Pancreas (tissue), 10 donors: ENCODE data around the gene TRIM9. TPM values are rescaled to one million over a fixed set of nuclear protein-coding genes. Genes with fewer than 3 reads are reported as not detected.
"Not testable (repeated sequence)": the region's sequence is repeated elsewhere in the genome, so short reads cannot be mapped to it uniquely, and the experiment has no call there.

Source experiments
- ATAC-seq, 4 donors: fragments of 200-7000 bp; cut with Tn5 transposase; one replicate each; pipeline versions ENCODE4 v1.8.0 to v1.9.1; 2020; ENCODE audit warnings: mild to moderate bottlenecking in 4 of 4, moderate library complexity in 4 of 4
- DNase-seq, 6 donors: peaks; one replicate each; pipeline ENCODE4 v3.0.0-alpha.2; 2020
- FAIRE-seq: peaks from 2 replicates; lab custom pipeline; 2012; peaks lifted over from hg19 to GRCh38; lab: Jason Lieb, UNC
- H3K27ac ChIP-seq, 4 donors: fragments of 200-600 bp; sonication (generic); 1 replicate in 3 of 4; 2 replicates in 1 of 4; pipeline versions ENCODE4 v1.5.0 to v1.8.0; 2020
- H3K27me3 ChIP-seq, 4 donors: fragments of 200-600 bp; one replicate each; pipeline ENCODE4 v1.8.0; 2021
- H3K36me3 ChIP-seq, 3 donors: fragments of 200-600 bp; sonication (generic) in 1 of 3; one replicate each; pipeline versions ENCODE4 v1.5.0 to v1.8.0; 2020 to 2021
- H3K4me1 ChIP-seq, 3 donors: fragments of 200-600 bp; one replicate each; pipeline ENCODE4 v1.8.0; 2021
- H3K4me3 ChIP-seq, 4 donors: fragments of 200-600 bp; sonication (generic) in 2 of 4; one replicate each; pipeline versions ENCODE4 v1.5.0 to v1.8.0; 2020 to 2021
- H3K9me3 ChIP-seq, 4 donors: fragments of 200-600 bp; one replicate each; pipeline ENCODE4 v1.8.0; 2021
- WGBS, 2 donors: extraction: QIAGEN DNeasy Blood & Tissue Kit; methylation state at CpG; one replicate each; pipeline ENCODE4 v1.1.7; 2013; 5-methylcytosine and 5-hydroxymethylcytosine counted together
- intact Hi-C, 3 donors: fragments of 100-400 bp; cut with DNase I; formaldehyde crosslinking; loops; one replicate each; pipeline versions ENCODE4 v1.11.1 to v1.14.2; 2022
- polyA plus RNA-seq, 2 donors: library from polyadenylated mRNA; stranded (reverse); fragments of 200-250 nt; gene quantifications; one replicate each; pipeline ENCODE4 v1.2.3, GENCODE V29; 2013
- total RNA-seq, 6 donors: library from RNA; stranded (reverse); fragmentation: NEBNext Ultra II Directional in 4 of 6; extraction: Animal tissue kit (Norgen Biotek cat#: 25700) in 4 of 6; gene quantifications; one replicate each; pipeline versions ENCODE4 v1.2.1 to v1.2.4, GENCODE V29; 2021 to 2023
- TF ChIP-seq, protein P1 (sequence below), 4 donors: fragments of 200-600 bp; sonication (generic) in 3 of 4; IDR thresholded peaks; one replicate each; pipeline versions ENCODE4 v1.5.0 to v1.8.0; 2021; ENCODE audit warnings: antibody characterized with exemption in 4 of 4
- donor health status: healthy with polysubstance abuse.
- donor health status: DM: no; HTN: no; CAD: no; lungs with moderate emphysema.
- donor health status: DM: no; HTN: no; CAD: no.
- donor health status: control.
- donor health status: control.
- donor health status: Bipolar disorder and iron deficiency.
- donor health status: DM: yes; HTN: yes; CAD: no.
- donor health status: DM: no; HTN: no; CAD: no.
- donor health status: DM: no; HTN: no; CAD: no.
- donor health status: DM: yes; HTN: yes; CAD: no.

TRIM9 gene
- total and polyA plus RNA-seq, 8 donors, result 0.25 to 3.4 (median 0.79) TPM

DNA sequence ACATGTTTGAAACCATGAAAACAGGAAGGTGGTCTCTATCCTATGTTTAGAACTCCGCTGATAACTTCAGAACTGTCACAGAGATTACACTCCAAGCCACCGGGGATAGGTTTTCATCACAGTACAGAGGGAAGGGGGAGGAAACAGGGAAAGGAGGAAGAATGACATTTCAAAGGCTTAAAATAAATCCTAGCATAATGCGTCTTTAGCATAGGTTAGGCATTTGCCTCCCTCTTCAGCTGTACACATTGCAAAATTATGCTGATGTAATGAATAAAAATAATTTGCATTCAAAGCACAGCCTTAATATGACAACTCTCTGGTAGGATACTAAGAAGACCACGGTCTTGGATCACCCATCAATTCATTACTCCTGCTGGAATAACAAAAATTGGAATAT is 96.3 kb downstream of the TRIM9 start:
- DNase-seq, result no peak
- no peak for ATAC-seq
- Histone ChIP-seq H3K4me1 (no peaks in the 10 kb centered on the region), H3K4me3 (no peak overlapping the region), H3K36me3 (no peaks in the 10 kb centered on the region), H3K27me3 (no peaks in the 10 kb centered on the region), H3K27ac (no peak overlapping the region), H3K9me3 (no peaks in the 10 kb centered on the region)
- 77 to 78% methylated on average over 4 of the region's 4 CpGs for WGBS, 2 donors
- intact Hi-C loops, result no loop called here
- TF ChIP-seq, protein P1, sequence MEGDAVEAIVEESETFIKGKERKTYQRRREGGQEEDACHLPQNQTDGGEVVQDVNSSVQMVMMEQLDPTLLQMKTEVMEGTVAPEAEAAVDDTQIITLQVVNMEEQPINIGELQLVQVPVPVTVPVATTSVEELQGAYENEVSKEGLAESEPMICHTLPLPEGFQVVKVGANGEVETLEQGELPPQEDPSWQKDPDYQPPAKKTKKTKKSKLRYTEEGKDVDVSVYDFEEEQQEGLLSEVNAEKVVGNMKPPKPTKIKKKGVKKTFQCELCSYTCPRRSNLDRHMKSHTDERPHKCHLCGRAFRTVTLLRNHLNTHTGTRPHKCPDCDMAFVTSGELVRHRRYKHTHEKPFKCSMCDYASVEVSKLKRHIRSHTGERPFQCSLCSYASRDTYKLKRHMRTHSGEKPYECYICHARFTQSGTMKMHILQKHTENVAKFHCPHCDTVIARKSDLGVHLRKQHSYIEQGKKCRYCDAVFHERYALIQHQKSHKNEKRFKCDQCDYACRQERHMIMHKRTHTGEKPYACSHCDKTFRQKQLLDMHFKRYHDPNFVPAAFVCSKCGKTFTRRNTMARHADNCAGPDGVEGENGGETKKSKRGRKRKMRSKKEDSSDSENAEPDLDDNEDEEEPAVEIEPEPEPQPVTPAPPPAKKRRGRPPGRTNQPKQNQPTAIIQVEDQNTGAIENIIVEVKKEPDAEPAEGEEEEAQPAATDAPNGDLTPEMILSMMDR (IDR thresholded peaks at IDR 0.05), result no peak
- no peak for FAIRE-seq

DNA sequence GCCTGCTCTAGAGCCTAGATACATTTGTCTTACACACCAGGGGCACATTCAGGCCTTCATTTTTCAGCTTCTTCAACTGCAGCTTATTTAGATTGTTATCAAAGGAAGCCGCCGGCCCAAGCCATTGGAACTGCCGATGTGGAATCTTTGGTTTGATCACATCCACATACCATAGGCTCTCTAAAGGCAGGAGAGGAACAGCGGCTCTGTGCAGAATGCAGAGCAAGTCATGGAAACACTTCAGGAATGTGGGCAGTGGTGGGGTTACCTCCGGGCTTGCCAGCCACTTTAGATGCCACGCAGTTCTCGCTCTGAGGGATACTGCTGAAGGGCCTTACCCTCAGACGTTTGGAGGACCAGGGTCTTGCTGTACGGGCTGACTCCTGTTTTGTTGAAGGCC is 97.2 kb downstream of the TRIM9 start:
- H3K4me3 ChIP-seq, result no peak overlapping the region
- WGBS, 2 donors, result 78 to 81% methylated on average over 9 of the region's 9 CpGs
- H3K36me3 ChIP-seq, result no peaks in the 10 kb centered on the region
- ATAC-seq (no peak), DNase-seq (no peak), FAIRE-seq (no peak)
- no peaks in the 10 kb centered on the region for H3K27me3 ChIP-seq
- intact Hi-C loops, result no loop called here
- TF ChIP-seq, protein P1 (IDR thresholded peaks at IDR 0.05), result no peak
- no peaks in the 10 kb centered on the region for H3K9me3 ChIP-seq
- no peaks in the 10 kb centered on the region for H3K4me1 ChIP-seq
- H3K27ac ChIP-seq, result no peak overlapping the region

DNA sequence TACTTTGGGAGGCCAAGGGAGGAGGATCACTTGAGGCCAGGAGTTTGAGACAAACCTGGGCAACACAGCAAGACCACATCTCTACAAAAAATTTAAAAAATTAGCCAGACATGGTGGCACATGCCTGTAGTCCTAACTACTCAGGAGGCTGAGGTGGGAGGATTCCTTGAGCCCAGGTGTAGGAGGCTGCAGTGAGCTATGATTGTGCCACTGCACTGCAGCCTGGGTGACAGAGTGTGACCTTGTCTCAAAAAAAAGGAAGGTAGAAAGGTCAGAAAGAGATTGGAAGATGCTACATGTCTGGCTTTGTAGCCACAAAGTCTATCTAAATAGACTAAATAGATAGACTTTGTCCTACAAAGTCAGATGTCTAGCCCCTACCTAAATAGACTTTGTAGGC is 100.7 kb downstream of the TRIM9 start:
- H3K4me1 ChIP-seq, H3K27ac ChIP-seq, H3K36me3 ChIP-seq, H3K27me3 ChIP-seq, ATAC-seq, DNase-seq, FAIRE-seq, intact Hi-C loops, H3K4me3 ChIP-seq, H3K9me3 ChIP-seq: not testable (repeated sequence)

DNA sequence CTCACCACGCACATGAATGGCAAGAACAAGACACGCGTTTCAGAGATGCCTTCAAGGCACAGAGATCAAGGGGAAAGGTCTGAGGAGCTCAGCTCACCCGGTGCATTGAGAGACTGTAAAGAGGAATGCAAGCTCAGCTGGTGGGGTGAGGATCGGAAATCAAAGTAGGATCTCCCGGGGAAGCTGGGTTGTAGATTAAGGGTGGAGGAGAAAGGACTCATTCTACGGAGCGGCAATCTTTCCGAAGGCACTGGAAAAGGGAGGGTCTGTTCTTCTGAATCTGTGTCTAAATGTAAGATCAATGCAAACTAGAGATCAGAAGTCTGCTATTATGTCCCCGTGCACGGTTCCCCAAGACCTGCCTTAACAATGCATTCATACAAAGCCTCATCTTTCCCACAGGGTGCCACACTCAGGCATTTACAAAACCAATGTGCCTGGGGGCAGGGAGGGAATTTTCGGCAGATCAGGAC is 109.0 kb downstream of the TRIM9 start:
- FAIRE-seq (no peak), DNase-seq (no peak), ATAC-seq (no peak)
- WGBS, 2 donors, result 50 to 56% methylated on average over 12 of the region's 12 CpGs
- Histone ChIP-seq H3K9me3 (no peaks in the 10 kb centered on the region), H3K4me1 (no peaks in the 10 kb centered on the region), H3K27ac (no peak overlapping the region), H3K27me3 (no peaks in the 10 kb centered on the region), H3K4me3 (no peak overlapping the region), H3K36me3 (no peaks in the 10 kb centered on the region)
- TF ChIP-seq, protein P1 (IDR thresholded peaks at IDR 0.05), result no peak
- intact Hi-C loops, result no loop called here

DNA sequence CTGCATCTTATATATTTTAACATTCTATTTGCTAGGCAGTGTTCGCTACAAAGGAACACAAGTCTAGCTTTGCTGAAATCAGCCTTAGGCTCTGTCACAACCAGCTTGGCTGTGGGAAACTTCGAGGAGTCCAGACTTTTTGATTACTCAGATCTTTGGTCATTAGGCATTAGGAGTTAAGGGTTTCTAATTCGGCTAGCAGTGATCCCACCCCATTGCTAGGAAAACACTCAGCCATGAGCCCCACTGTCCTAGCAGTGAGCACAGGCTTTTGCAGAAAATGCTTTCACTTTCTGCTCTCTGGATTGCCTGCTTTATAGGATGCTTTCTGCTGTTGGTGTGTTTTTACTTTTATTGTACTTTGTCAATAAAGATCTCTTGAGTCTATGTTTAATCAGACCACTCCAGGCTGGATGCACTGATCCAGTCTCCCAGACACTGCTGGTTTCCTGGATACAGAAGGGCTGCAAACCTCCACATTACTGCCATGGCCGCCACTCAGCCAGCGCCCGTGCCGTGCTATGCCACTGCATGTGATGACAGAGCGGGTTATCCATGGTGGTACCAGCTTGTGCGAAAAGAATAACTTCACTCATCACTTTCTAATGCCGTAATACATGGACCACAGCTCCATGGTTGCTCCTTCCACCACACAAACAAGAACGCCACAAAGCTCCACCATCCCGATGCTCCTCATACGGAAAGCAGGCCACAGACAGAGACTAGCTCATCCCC is 109.6 kb downstream of the TRIM9 start:
- H3K36me3 ChIP-seq, result no peaks in the 10 kb centered on the region
- DNase-seq, result no peak
- H3K4me3 ChIP-seq, result no peak overlapping the region
- TF ChIP-seq, protein P1 (IDR thresholded peaks at IDR 0.05), result no peak
- peak in 2 of 4 donors; percentile 44 to 62 for ATAC-seq
- H3K4me1 ChIP-seq, result no peaks in the 10 kb centered on the region
- intact Hi-C loops, result no loop called here
- FAIRE-seq, result no peak
- WGBS, 2 donors, result 80 to 81% methylated on average over 13 of the region's 13 CpGs
- H3K27ac ChIP-seq, result no peak overlapping the region
- H3K9me3 ChIP-seq, result no peaks in the 10 kb centered on the region
- H3K27me3 ChIP-seq, result no peaks in the 10 kb centered on the region
